ENCODE measurements around the gene CENPO. TPM values are rescaled to one million over a fixed set of nuclear protein-coding genes. Genes with fewer than 3 reads are reported as not detected.

Gene CENPO
- total RNA-seq, 1 donor from 2014 or later: 13.4 TPM

GRCh38 chr2:24819442-24820174 lies 26.4 kb downstream of the CENPO start:
- intact Hi-C loops (cut with micrococcal nuclease): no loop called here
- Mint-ChIP-seq H3K27ac (no peak overlapping the region), H3K4me1 (no peaks in the 10 kb centered on the region), H3K4me3 (no peak overlapping the region), H3K9me3 (no peaks in the 10 kb centered on the region), H3K36me3 (ENCODE audit: low read depth) (peaks cover 84% of the 10 kb centered on the region), H3K27me3 (no peaks in the 10 kb centered on the region)
- POLR2A ChIA-PET: interaction anchor here (0.6 kb wide), 1 partner anchor 41 kb away, joined by 3 read pairs; no protein-coding TSS in a partner anchor
- DNase-seq (no peak), ATAC-seq (ENCODE audit: low read depth) (no peak)
- TF ChIP-seq CTCF (IDR thresholded peaks at IDR 0.05): no peak
- CTCF ChIA-PET: interaction anchor here (2.2 kb wide), 1 partner anchor 409 kb away, joined by 7 read pairs; no protein-coding TSS in a partner anchor

- intact Hi-C loops (cut with micrococcal nuclease): no loop called here
- H3K27ac Mint-ChIP-seq: no peak overlapping the region
- ChIA-PET CTCF (interaction anchor here (2.2 kb wide), 1 partner anchor 410 kb away, joined by 7 read pairs; no protein-coding TSS in a partner anchor), POLR2A (interaction anchor here (0.6 kb wide), 1 partner anchor 41 kb away, joined by 3 read pairs; no protein-coding TSS in a partner anchor)
- no peaks in the 10 kb centered on the region for H3K9me3 Mint-ChIP-seq
- H3K4me1 Mint-ChIP-seq: peaks cover 3% of the 10 kb centered on the region
- H3K36me3 Mint-ChIP-seq (ENCODE audit: low read depth): peaks cover 84% of the 10 kb centered on the region
- ATAC-seq (ENCODE audit: low read depth): no peak
- no peak for TF ChIP-seq CTCF (IDR thresholded peaks at IDR 0.05)
- H3K4me3 Mint-ChIP-seq: no peak overlapping the region
- DNase-seq: no peak
- no peaks in the 10 kb centered on the region for H3K27me3 Mint-ChIP-seq
These were observed 26.9 kb downstream of the CENPO start for GRCh38 chr2:24820175-24820513.

DNA sequence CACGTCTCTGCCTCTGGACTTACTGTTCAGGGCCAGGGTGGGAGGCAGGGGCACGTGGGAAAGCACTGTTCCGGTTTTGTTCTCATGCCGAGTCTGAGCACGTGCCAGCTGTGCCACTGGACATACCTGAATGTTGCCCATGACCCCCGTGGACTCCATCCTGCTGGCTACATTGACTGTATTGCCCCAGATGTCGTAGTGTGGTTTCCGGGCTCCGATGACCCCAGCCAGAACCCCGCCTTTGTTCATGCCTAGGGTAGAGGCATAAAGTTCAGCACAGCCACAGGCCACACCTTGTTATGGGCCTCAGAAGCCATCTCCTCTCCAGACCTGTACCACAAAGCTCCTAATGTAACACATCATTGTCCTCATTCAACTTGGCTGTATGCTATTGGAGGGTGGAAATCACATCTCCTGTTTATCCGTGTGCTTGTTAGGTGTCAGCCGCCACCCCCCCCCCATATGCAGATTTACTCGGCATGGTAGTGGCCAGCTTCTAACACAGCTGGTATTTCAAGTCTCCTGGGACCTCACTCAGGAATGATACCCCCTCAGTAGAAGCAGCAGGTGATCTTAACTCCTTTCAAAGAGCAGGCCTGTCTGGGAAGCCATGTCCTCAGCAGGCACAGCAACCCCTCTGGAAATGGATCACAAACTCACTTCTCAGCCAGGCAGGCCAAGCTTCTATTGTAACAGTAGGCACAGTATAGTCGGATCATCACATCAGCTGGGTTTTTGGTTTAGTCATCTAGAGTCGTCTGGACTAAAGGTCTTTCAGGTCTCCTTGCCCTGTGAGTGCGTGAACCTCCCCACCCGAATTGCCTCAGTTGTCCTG lies 27.6 kb downstream of the CENPO start:
- Mint-ChIP-seq H3K4me1 (peaks cover 3% of the 10 kb centered on the region), H3K27ac (no peak overlapping the region), H3K4me3 (no peak overlapping the region), H3K27me3 (no peaks in the 10 kb centered on the region), H3K9me3 (no peaks in the 10 kb centered on the region), H3K36me3 (ENCODE audit: low read depth) (peaks cover 81% of the 10 kb centered on the region)
- ChIA-PET POLR2A (interaction anchor here (0.6 kb wide), 1 partner anchor 61 kb away, joined by 3 read pairs; no protein-coding TSS in a partner anchor), CTCF (interaction anchor here (2.2 kb wide), 1 partner anchor 411 kb away, joined by 7 read pairs; no protein-coding TSS in a partner anchor)
- no peak for TF ChIP-seq CTCF (IDR thresholded peaks at IDR 0.05)
- intact Hi-C loops (cut with micrococcal nuclease): no loop called here
- DNase-seq: no peak
- no peak for ATAC-seq (ENCODE audit: low read depth)

GRCh38 chr2:24821433-24821891 lies 28.2 kb downstream of the CENPO start:
- H3K4me3 Mint-ChIP-seq: no peak overlapping the region
- DNase-seq (no peak), ATAC-seq (ENCODE audit: low read depth) (no peak)
- H3K4me1 Mint-ChIP-seq: peaks cover 3% of the 10 kb centered on the region
- no peaks in the 10 kb centered on the region for H3K9me3 Mint-ChIP-seq
- intact Hi-C loops (cut with micrococcal nuclease): no loop called here
- H3K27ac Mint-ChIP-seq: no peak overlapping the region
- TF ChIP-seq CTCF (IDR thresholded peaks at IDR 0.05): no peak
- H3K27me3 Mint-ChIP-seq: no peaks in the 10 kb centered on the region
- peaks cover 77% of the 10 kb centered on the region for H3K36me3 Mint-ChIP-seq (ENCODE audit: low read depth)
- CTCF ChIA-PET: no interaction called here
- POLR2A ChIA-PET: interaction anchor here (0.6 kb wide), 1 partner anchor 62 kb away, joined by 3 read pairs; no protein-coding TSS in a partner anchor

Measured in activated B cell treated with CpG ODN at 0.5 μM for 24 hours (primary cell).